Skeletal muscle tissue (tissue), 4 donors: ENCODE measurements around the gene GRID2. TPM values are rescaled to one million over a fixed set of nuclear protein-coding genes. Genes with fewer than 3 reads are reported as not detected.
"Not testable (repeated sequence)": the region's sequence is repeated elsewhere in the genome, so short reads cannot be mapped to it uniquely, and the experiment has no call there.

ENCODE experiments used
- H3K27ac ChIP-seq: one replicate; pipeline ENCODE4 v1.7.0; 2013; ENCODE audit warnings: mild to moderate bottlenecking, low read depth, low read length, inconsistent platforms
- H3K27me3 ChIP-seq, 3 donors: one replicate each; pipeline ENCODE4 v1.7.0; 2013; ENCODE audit warnings: low read length in 3 of 3; ENCODE audit not compliant: control insufficient read depth in 3 of 3, insufficient read depth in 3 of 3
- H3K36me3 ChIP-seq, 3 donors: one replicate each; pipeline ENCODE4 v1.7.0; 2013; ENCODE audit warnings: low read length in 3 of 3; ENCODE audit not compliant: control insufficient read depth in 3 of 3, insufficient read depth in 3 of 3
- H3K4me1 ChIP-seq, 3 donors: one replicate each; pipeline ENCODE4 v1.7.0; 2013; ENCODE audit warnings: low read length in 3 of 3, mild to moderate bottlenecking in 3 of 3; ENCODE audit not compliant: control insufficient read depth in 3 of 3, insufficient read depth in 3 of 3
- H3K4me3 ChIP-seq, 3 donors: one replicate each; pipeline ENCODE4 v1.7.0; 2013; ENCODE audit warnings: low read length in 3 of 3
- H3K9ac ChIP-seq, 3 donors: one replicate each; pipeline ENCODE4 v1.7.0; 2013; ENCODE audit warnings: low read length in 3 of 3, mild to moderate bottlenecking in 3 of 3, moderate library complexity in 2 of 3, low read depth in 1 of 3
- H3K9me3 ChIP-seq, 3 donors: one replicate each; pipeline ENCODE4 v1.7.0; 2013; ENCODE audit warnings: low read length in 3 of 3; ENCODE audit not compliant: control insufficient read depth in 3 of 3
- total RNA-seq: library from RNA; depleted of rRNA; stranded (reverse); fragments of >200 nt; gene quantifications from one replicate; pipeline ENCODE4 v1.2.3, GENCODE V29; 2014
- donor health status: Osteomylitis.

The GRID2 gene
- total RNA-seq, 1 donor from 2014 or later, result 1.6 TPM

DNA sequence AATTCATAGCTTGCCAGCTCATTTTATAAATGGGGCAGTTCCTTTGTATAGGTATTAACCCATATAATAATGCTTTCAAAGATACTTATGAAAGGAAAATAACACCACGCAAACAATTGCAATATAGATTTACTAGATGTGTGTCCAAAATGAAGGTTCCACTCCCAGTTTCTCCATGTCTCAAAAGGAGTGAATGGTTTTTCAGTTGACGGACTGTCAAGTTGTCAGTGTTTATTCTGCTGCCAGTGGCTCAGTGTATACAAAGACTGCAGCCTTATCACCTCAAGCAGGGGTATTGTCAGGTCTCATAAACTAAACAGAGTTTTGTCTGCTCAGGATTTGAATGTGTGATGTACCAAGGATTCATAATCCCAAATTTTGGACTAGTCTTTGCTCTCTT, 939.5 kb downstream of the GRID2 start:
- no peaks in the 10 kb centered on the region for H3K27me3 ChIP-seq
- no peak overlapping the region for H3K9ac ChIP-seq
- H3K4me1 ChIP-seq, result no peaks in the 10 kb centered on the region
- no peaks in the 10 kb centered on the region for H3K36me3 ChIP-seq
- no peak overlapping the region for H3K27ac ChIP-seq
- H3K9me3 ChIP-seq, result no peaks in the 10 kb centered on the region
- H3K4me3 ChIP-seq, result no peak overlapping the region

DNA sequence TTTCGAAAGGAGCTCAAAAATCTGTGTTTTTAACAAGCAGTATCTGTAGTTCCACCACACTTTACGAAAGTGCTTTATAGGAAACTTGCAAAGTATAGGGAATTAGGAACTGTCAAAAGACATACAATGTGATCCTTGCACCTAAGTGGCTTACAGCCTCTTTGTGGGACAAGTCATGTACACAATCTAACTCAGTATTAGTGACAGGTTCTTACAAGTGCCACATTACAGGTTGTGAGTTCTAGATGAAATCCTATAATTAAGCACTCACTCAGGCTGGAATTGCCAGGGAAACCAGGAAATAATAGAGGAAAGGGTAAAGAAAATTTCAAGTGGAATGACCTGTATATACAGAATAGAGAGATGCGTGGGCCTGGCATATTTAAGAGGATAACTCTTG, 957.4 kb downstream of the GRID2 start:
- H3K9ac ChIP-seq, result no peak overlapping the region
- H3K9me3 ChIP-seq, result no peaks in the 10 kb centered on the region
- no peaks in the 10 kb centered on the region for H3K4me1 ChIP-seq
- no peak overlapping the region for H3K27ac ChIP-seq
- H3K4me3 ChIP-seq, result no peak overlapping the region
- H3K27me3 ChIP-seq, result no peaks in the 10 kb centered on the region
- H3K36me3 ChIP-seq, result no peaks in the 10 kb centered on the region

DNA sequence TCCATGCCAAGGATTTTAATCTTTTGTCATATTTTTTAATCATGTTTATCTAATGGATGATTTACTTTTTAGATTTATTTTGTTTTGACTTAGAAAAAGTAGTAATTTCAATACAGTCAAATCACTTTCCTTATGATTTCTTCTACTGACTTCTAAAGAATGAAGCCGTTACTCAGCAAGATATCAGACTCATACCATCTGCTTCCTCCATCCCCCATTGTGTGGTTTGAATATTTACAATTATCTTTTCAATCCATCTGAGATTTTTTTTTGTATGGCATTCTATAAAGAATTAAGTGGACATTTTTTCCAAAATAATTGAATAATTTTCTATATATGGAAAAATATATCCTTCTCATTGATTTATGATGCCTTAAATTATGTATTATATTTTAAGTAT, 959.4 kb downstream of the GRID2 start:
- no peaks in the 10 kb centered on the region for H3K36me3 ChIP-seq
- H3K9me3 ChIP-seq, result no peaks in the 10 kb centered on the region
- no peak overlapping the region for H3K4me3 ChIP-seq
- H3K27me3 ChIP-seq, result no peaks in the 10 kb centered on the region
- H3K9ac ChIP-seq, result no peak overlapping the region
- no peak overlapping the region for H3K27ac ChIP-seq
- no peaks in the 10 kb centered on the region for H3K4me1 ChIP-seq

DNA sequence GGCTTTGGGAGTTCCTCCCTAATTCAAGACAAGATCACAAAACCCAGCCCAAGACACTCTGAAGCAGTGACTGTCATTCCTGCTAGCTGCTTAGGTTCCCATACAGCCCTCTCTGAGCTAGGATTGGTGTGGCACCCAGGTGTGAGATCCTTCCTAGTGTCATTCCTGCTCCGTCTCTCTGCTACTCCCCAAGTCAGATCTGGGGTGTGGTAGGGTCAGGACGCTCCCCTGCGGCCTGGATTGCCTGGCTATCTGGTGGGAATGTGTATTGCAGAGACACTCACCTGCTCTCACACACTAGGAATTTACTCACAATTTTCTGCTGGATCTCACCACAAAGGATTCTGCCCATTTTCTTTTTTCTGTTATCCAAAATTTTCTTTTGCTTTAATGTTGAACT, 964.0 kb downstream of the GRID2 start:
- no peak overlapping the region for H3K4me3 ChIP-seq
- no peaks in the 10 kb centered on the region for H3K9me3 ChIP-seq
- H3K9ac ChIP-seq, result no peak overlapping the region
- H3K4me1 ChIP-seq, result no peaks in the 10 kb centered on the region
- H3K36me3 ChIP-seq, result no peaks in the 10 kb centered on the region
- H3K27me3 ChIP-seq, result no peaks in the 10 kb centered on the region
- no peak overlapping the region for H3K27ac ChIP-seq

DNA sequence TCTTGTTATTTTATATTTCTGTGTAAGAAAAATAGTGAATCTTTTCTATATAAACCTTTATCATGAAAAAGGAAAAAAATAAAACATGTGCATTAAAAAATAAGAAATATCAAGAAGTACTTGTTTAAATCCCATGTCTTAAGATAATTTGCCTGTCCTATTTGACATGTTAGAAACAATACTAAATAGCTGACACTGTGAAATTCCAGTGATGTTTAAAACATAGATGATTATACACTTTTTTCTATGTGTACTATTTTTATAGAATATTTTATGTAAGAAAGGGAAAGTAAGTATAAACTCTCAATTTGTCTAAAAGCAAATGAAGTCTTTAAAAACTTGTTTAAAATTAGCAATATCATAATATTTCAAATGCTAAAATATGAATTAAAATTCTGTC, 981.6 kb downstream of the GRID2 start:
- H3K9ac ChIP-seq, result no peak overlapping the region
- no peaks in the 10 kb centered on the region for H3K36me3 ChIP-seq
- no peak overlapping the region for H3K27ac ChIP-seq
- no peaks in the 10 kb centered on the region for H3K4me1 ChIP-seq
- no peak overlapping the region for H3K4me3 ChIP-seq
- H3K27me3 ChIP-seq, result no peaks in the 10 kb centered on the region
- no peaks in the 10 kb centered on the region for H3K9me3 ChIP-seq

DNA sequence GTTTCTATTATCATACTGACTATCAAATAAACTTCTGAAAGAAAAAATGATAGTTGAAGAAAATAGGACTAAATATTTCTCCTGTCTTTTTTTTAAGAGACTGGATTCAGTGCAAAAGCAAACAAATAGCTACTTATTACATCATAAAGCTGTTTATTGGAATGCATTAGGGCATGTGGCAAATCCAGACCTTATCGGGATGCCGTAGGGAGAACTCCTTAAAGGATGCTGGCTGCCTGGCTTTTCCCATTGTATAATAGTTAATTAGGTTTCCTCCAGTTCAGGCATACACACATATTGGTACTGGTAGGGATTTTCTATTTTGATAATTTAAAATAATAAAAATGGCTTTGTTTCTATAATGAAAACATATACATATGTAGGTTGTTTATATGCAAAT, 985.5 kb downstream of the GRID2 start:
- H3K27ac ChIP-seq, result no peak overlapping the region
- no peak overlapping the region for H3K4me3 ChIP-seq
- no peaks in the 10 kb centered on the region for H3K4me1 ChIP-seq
- H3K36me3 ChIP-seq, result no peaks in the 10 kb centered on the region
- no peaks in the 10 kb centered on the region for H3K27me3 ChIP-seq
- H3K9ac ChIP-seq, result no peak overlapping the region
- no peaks in the 10 kb centered on the region for H3K9me3 ChIP-seq

DNA sequence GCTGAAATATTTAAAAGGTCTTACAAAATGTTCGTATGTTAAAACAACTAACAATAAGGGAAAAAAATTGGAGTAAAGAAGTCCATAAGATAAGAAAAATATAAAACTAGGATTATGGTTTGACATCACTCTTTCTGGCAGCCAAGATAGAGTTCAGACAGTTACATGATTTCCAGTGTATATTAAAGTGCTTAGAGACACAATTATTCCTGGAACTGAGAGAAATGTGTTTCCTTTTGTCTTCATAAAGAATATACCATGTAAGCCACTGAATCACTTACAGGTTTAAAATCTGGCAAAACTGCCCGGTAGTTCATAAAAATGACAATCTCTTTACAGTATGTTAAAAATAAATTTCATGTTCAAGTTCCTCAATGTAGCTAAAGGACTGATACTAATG, 986.1 kb downstream of the GRID2 start:
- Histone ChIP-seq H3K36me3 (no peaks in the 10 kb centered on the region), H3K27me3 (no peaks in the 10 kb centered on the region), H3K9me3 (no peaks in the 10 kb centered on the region), H3K4me3 (no peak overlapping the region), H3K9ac (no peak overlapping the region), H3K4me1 (no peaks in the 10 kb centered on the region), H3K27ac (no peak overlapping the region)

DNA sequence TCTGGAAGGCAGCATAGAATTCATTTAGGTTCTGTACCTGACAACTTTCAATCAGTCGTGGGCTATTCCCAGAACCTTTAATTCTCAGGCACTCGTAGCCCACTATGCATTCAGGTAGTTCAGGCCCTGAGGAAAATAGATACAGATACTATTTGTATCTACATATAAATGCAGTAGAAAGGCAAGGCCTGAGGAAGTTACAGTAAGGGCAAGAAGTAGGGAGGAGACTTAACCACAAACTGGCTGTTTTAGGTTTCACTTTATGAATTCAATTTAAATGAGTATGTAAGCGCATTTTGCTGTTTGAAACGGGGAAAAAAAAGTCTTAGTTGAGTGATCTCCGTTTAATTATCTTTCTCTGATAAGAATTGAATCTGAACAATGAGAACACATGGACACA, 995.4 kb downstream of the GRID2 start:
- no peak overlapping the region for H3K27ac ChIP-seq
- no peaks in the 10 kb centered on the region for H3K4me1 ChIP-seq
- no peaks in the 10 kb centered on the region for H3K36me3 ChIP-seq
- H3K27me3 ChIP-seq, result no peaks in the 10 kb centered on the region
- no peaks in the 10 kb centered on the region for H3K9me3 ChIP-seq
- H3K4me3 ChIP-seq, result no peak overlapping the region
- H3K9ac ChIP-seq, result no peak overlapping the region

DNA sequence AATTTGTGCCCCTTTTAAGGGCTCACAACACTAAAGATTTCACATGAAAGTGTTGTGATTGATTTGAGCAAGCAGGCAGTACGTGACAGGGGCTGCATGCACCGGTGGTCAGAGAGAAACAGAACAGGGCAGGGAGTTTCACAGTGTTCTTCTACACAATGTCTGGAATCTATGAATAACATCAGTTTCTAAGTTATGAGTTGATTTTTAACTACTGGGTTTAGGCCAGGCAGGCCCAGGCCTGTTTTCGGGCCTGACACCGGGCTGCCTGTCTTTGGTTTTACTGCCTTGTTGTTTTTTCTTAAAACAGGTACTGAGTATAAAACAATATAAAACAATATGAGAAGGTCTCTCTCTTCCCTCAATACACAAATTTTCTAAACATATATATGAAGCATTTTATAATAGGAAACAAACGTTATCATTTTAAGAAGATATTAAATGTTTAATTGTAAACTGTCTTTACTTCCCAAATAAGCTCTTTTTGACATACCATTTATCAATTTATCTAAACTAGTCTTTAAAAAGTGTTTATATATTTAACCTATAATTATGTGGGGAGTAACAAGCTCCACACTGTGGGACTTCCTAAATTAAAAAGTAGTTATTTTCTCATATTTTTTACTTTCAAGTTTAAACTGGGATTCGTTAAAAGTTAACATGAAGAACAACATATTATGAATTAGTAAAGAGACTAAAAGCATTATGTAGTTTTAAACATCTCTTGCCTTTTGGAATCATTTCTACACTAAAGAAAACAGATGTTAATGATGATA, 997.2 kb downstream of the GRID2 start:
- H3K27me3 ChIP-seq, H3K9me3 ChIP-seq, H3K36me3 ChIP-seq, H3K27ac ChIP-seq, H3K4me3 ChIP-seq, H3K4me1 ChIP-seq, H3K9ac ChIP-seq: not testable (repeated sequence)

DNA sequence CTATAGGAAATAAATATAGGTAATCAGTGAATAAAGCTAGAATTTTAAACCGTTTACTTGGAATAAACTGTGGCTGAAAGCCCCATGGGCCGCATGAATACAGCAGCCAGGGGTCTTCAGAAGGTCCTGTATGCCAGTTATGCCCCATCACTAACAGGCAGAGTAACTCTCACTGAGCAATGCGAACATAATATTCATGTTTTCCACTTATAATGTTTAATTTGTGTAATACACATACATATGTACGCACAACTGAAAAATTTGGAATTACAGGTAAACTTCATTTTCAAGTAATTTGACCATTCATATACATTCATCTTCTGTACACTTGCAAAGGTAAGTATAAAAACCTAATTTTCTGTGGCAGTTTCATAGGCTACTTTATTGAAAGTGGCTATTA, 998.5 kb downstream of the GRID2 start:
- H3K27ac ChIP-seq, result no peak overlapping the region
- no peak overlapping the region for H3K9ac ChIP-seq
- no peaks in the 10 kb centered on the region for H3K9me3 ChIP-seq
- no peaks in the 10 kb centered on the region for H3K27me3 ChIP-seq
- H3K4me3 ChIP-seq, result no peak overlapping the region
- no peaks in the 10 kb centered on the region for H3K36me3 ChIP-seq
- H3K4me1 ChIP-seq, result no peaks in the 10 kb centered on the region
